NCI-H1105 treated with DMSO at 0.1 percent for 48 hours (cell line): ENCODE data around the gene ARHGAP6.

ENCODE experiments used
- DNase-seq: peaks from one replicate; lab custom pipeline; 2025; lab: John Stamatoyannopoulos, UW

The ARHGAP6 gene

GRCh38 chrX:11464836-11465463, 200.8 kb downstream of the ARHGAP6 start:
- no peak for DNase-seq

GRCh38 chrX:11464380-11464779, 201.3 kb downstream of the ARHGAP6 start:
- DNase-seq = no peak

GRCh38 chrX:11462648-11463047, 203.1 kb downstream of the ARHGAP6 start:
- DNase-seq = no peak

- DNase-seq = no peak
Observed at GRCh38 chrX:11462136-11462535, 203.6 kb downstream of the ARHGAP6 start.

GRCh38 chrX:11461201-11462001, 204.3 kb downstream of the ARHGAP6 start:
- DNase-seq = no peak

GRCh38 chrX:11460347-11460746, 205.4 kb downstream of the ARHGAP6 start:
- DNase-seq = no peak

- DNase-seq = no peak
Observed at GRCh38 chrX:11458170-11458569, 207.6 kb downstream of the ARHGAP6 start.

GRCh38 chrX:11451151-11451550, 214.6 kb downstream of the ARHGAP6 start:
- peak; percentile 11 for DNase-seq

GRCh38 chrX:11450354-11450753, 215.4 kb downstream of the ARHGAP6 start:
- DNase-seq = no peak

- DNase-seq = no peak
Observed at GRCh38 chrX:11449613-11450012, 216.1 kb downstream of the ARHGAP6 start.

- no peak for DNase-seq
Observed at GRCh38 chrX:11447418-11447817, 218.3 kb downstream of the ARHGAP6 start.

- DNase-seq = no peak
Observed at GRCh38 chrX:11446949-11447348, 218.8 kb downstream of the ARHGAP6 start.

- no peak for DNase-seq
Observed at GRCh38 chrX:11446336-11446735, 219.4 kb downstream of the ARHGAP6 start.

GRCh38 chrX:11445540-11445939, 220.2 kb downstream of the ARHGAP6 start:
- DNase-seq = no peak

GRCh38 chrX:11444052-11444451, 221.7 kb downstream of the ARHGAP6 start:
- DNase-seq = no peak

- DNase-seq = no peak
Observed at GRCh38 chrX:11439846-11440245, 225.9 kb downstream of the ARHGAP6 start.

- no peak for DNase-seq
Observed at GRCh38 chrX:11438767-11439166, 227.0 kb downstream of the ARHGAP6 start.

GRCh38 chrX:11438380-11438723, 227.4 kb downstream of the ARHGAP6 start:
- DNase-seq = no peak

GRCh38 chrX:11437642-11438379, 227.9 kb downstream of the ARHGAP6 start:
- no peak for DNase-seq

GRCh38 chrX:11435568-11435967, 230.2 kb downstream of the ARHGAP6 start:
- DNase-seq = no peak

- DNase-seq = no peak
Observed at GRCh38 chrX:11434607-11435006, 231.1 kb downstream of the ARHGAP6 start.

- DNase-seq = no peak
Observed at GRCh38 chrX:11431786-11432185, 233.9 kb downstream of the ARHGAP6 start.

GRCh38 chrX:11430271-11430670, 235.4 kb downstream of the ARHGAP6 start:
- DNase-seq = no peak
